Activated T-helper 1 cell treated with Interleukin-2 at 50 U/mL for 16 hours (primary cell): Measurements from ENCODE around the gene SSBP3.

Experiments used
- DNase-seq: peaks from one replicate; pipeline ENCODE4 v3.0.0-alpha.2; 2020; ENCODE audit warnings: low read depth

The SSBP3 gene

DNA sequence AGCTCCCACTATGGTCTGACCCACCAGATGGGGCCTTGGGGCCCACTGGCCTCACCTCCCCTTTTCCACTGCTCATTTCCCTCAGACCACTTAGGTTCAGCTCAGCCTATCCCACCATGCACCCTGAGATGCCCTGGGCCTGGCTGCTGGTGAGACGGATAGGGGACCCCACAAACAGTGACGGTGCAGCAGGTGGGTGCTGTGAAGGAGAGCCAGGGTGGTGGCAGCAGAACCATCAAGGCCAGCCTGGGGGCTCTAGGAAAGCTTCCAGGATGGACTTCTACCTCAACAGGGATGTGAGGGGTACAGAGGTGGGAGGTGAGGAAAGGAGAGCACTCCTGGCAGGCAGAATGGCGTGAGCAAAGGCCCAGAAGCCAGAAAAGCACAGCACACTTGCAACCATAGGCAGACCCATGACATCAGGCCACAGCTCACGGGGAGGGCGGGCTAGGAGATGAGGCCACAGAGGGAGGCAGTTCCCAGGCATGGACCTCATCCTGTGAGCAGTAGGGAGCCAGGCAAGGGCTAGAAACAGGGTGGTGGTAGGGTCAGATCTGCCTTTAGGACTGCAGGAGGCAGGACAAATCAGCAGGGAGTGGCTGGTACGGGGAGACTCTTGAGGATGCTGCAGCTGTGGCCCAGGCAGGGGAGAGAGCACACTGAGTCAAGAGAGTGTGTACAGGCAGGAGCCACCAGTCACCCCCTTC, 229.4 kb downstream of the SSBP3 start:
- no peak for DNase-seq
